NCI-H2029 treated with DMSO at 0.1 percent for 48 hours (cell line): Measurements from ENCODE around the gene CBLIF.
"Not testable (repeated sequence)": the region's sequence is repeated elsewhere in the genome, so short reads cannot be mapped to it uniquely, and the experiment has no call there.

Experiments
- DNase-seq: peaks from one replicate; lab custom pipeline; 2025; lab: John Stamatoyannopoulos, UW

Gene CBLIF

GRCh38 chr11:59794417-59794816, 50.9 kb downstream of the CBLIF start:
- no peak for DNase-seq

GRCh38 chr11:59792507-59792906, 52.8 kb downstream of the CBLIF start:
- DNase-seq, result no peak

DNA sequence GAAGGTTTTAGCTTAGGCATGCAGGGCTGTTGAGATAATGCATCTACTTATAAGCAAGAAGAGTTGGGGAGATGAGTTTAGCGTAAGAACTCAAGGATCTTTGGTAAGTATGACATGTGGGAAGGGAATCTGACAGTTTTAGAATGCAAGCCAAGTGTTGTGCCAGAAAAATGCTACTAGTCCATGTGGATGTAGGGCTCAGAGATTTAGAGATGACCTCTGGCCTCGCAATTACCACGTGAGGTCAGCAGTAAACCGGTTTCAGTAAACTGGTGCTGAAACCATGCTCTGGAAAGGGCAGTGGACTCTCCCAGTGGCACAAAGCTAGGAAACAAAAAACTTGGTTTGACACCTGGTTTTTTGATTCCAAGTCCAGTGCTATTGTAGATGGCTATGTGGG, 53.7 kb downstream of the CBLIF start:
- no peak for DNase-seq

DNA sequence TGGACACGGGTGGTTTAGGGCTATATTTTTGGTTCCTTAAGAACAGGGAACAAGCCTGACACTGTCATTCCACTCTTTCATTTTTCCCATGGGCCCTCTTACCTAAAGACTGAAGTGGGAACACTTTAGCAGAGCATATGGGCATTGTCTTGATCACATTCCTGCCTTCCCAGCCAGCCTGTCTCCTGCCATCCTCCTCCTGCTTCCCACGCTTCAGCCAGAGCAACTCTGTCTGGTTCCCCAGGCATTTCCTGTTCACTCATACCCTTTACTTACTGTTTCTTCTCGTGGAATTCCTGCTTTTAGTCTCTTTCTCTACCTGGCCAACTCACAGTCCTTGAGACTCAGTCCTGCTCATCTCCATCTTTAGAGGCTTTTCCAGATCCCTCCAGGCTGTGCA, 57.5 kb downstream of the CBLIF start:
- no peak for DNase-seq

- no peak for DNase-seq
Observed at GRCh38 chr11:59787255-59787588, 58.1 kb downstream of the CBLIF start.

GRCh38 chr11:59785818-59786217, 59.5 kb downstream of the CBLIF start:
- no peak for DNase-seq

DNA sequence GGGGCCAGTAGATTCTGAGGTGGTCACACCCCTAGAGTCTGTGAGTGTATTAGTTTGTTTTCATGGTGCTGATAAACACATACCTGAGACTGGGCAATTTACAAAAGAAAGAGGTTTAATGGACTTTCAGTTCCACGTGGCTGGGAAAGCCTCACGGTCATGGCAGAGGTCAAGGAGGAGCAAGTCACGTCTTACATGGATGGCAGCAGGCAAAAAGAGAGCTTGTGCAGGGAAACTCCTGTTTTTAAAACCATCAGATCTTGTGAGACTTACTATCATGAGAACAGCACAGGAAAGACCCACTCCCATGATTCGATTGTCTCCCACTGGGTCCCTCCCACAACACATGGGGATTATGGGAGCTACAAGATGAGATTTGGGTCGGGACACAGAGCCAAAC, 60.9 kb downstream of the CBLIF start:
- not testable (repeated sequence) for DNase-seq

DNA sequence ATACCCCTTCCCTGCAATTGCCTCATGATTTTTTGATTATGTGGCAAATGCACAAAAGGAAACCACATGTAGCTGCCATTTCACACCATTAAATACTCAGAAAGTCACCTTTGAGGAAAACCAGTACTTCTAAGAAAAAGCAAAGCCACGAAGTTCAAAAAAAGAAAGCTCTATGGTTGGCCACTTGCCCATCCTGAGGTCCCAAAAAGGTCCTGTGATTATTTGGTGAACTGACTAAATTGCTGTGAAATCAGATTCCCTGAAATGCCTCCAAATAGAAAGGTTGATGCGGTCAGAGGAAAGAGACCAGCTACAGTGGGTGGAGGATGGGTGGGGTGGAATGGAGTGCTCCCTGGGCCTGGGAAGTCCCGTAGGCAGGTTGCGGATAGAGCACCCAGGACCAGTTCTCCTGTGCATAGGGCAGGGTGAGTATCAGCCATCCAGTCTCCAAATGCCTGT, 61.6 kb downstream of the CBLIF start:
- no peak for DNase-seq

GRCh38 chr11:59782080-59782479, 63.2 kb downstream of the CBLIF start:
- DNase-seq, result no peak

DNA sequence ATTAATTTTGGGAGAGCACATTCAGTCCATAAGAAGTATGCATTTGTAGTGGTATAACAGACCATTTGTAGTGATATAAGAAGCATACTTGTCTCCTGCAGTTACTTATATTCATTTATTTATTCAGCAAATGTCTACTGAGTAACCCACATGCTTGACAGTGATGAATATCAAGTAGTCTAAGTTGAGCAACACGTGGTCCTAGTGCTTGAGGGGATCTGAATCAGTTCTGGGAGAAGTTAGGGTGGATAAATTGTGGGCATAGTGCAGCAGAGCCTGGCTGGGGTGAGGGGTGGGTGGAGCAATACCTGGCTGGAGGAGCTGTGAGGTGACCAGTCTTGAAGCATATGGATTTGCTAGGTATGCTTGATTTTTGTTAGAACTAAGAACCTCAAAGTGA, 65.8 kb downstream of the CBLIF start:
- no peak for DNase-seq
